Measurements from ENCODE around the gene NCAM1.

DNA sequence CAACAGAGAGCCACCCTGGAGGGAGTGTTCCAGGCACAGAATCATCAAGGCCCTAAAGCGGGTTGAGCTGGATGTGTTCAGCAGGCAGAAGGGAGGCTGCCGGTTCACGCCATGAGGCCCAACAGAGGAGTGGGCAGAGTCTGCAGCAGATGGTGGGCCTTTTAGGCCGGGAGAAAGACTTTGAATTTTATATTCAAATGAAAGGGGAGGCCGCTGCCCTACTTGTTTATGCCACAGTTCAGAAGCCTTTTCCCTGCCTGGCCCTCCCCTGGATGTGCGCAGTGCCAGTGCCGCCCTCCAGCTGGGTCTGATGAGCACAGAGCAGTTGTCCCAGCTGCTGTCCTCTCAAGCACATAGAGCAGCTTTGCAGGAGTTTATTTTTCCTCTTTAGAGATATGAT lies 306.3 kb downstream of the NCAM1 start:
- TF ChIP-seq, protein P1, sequence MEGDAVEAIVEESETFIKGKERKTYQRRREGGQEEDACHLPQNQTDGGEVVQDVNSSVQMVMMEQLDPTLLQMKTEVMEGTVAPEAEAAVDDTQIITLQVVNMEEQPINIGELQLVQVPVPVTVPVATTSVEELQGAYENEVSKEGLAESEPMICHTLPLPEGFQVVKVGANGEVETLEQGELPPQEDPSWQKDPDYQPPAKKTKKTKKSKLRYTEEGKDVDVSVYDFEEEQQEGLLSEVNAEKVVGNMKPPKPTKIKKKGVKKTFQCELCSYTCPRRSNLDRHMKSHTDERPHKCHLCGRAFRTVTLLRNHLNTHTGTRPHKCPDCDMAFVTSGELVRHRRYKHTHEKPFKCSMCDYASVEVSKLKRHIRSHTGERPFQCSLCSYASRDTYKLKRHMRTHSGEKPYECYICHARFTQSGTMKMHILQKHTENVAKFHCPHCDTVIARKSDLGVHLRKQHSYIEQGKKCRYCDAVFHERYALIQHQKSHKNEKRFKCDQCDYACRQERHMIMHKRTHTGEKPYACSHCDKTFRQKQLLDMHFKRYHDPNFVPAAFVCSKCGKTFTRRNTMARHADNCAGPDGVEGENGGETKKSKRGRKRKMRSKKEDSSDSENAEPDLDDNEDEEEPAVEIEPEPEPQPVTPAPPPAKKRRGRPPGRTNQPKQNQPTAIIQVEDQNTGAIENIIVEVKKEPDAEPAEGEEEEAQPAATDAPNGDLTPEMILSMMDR (IDR thresholded peaks at IDR 0.05) = no peak
- no peak for TF ChIP-seq EP300 (IDR thresholded peaks at IDR 0.05; ENCODE audit: low read depth)

All from transverse colon (tissue), 3 donors.